ENCODE data around the gene VGF.
"Not testable (repeated sequence)": the region's sequence is repeated elsewhere in the genome, so short reads cannot be mapped to it uniquely, and the experiment has no call there.

Gene VGF

DNA sequence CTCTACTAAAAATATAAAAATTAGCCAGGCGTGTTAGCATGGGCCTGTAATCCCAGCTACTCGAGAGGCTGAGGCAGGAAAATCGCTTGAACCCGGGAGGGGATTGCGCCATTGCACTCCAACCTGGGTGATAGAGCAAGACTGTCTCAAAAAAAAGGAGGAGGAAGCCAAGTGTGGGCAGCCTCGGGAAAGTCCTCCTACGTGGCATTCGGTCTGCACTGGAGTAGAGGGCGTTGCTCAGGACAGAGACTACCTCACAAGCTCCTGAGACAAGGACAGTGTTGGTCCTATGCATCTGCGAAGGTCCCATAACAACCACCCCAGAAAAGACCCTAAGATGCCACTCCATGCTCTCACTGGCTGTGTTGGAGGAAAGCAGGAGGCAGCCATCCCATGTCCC is 48.5 kb downstream of the VGF start:
- DNase-seq (ENCODE audit: low read depth in 2 of 2), result no peak

GRCh38 chr7:101115215-101115614 is 50.2 kb downstream of the VGF start:
- DNase-seq (ENCODE audit: low read depth in 2 of 2), result no peak

- DNase-seq (ENCODE audit: low read depth in 2 of 2), result no peak
These were observed 50.9 kb downstream of the VGF start for GRCh38 chr7:101114492-101114891.

- no peak for DNase-seq (ENCODE audit: low read depth in 2 of 2)
These were observed 51.5 kb downstream of the VGF start for GRCh38 chr7:101113836-101114235.

DNA sequence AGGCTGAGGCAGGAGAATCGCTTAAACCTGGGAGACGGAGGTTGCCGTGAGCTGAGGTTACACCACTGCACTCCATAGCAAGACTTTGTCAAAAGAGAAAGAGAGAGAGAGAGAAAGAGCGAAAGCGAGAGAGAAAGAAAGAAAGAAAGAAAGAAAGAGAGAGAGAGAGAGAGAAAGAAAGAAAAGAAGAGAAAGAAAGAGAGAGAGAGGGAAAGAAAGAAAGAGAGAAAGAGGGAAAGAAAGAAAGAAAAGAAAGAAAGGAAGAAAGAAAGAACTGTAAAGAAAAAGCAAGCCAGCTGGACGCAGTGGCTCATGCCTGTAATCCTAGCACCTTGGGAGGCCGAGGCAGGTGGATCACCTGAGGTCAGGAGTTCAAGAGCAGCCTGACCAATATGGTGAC is 52.2 kb downstream of the VGF start:
- DNase-seq (ENCODE audit: low read depth in 2 of 2), result not testable (repeated sequence)

Measured in stimulated activated CD8-positive, alpha-beta memory T cell treated with anti-CD3 and anti-CD28 coated beads, Interleukin-7, amount 100 ng/mL, for 1 hour (primary cell).